HEK293T (cell line): ENCODE measurements around the gene CHAC1.

ENCODE experiments used
- CTCF ChIA-PET: fragments of 350-600 bp; formaldehyde crosslinking; extraction: SDS; loops from one replicate; lab custom pipeline; 2021; ENCODE audit warnings: antibody characterized with exemption, inconsistent platforms; lab: Yijun Ruan, JAX
- POLR2A ChIA-PET: fragments of 350-600 bp; formaldehyde crosslinking; extraction: SDS; loops from one replicate; lab custom pipeline; 2020; ENCODE audit warnings: antibody characterized with exemption, inconsistent platforms; lab: Yijun Ruan, JAX
- DNase-seq: peaks from one replicate; pipeline ENCODE4 v3.0.0; 2012; ENCODE audit warnings: mixed read lengths; ENCODE audit errors: extremely low spot score
- ARNT ChIP-seq: fragments of 450-650 bp; IDR thresholded peaks from 2 replicates; pipeline ENCODE4 v1.6.1; 2017; ENCODE audit warnings: mild to moderate bottlenecking
- BHLHE40 ChIP-seq: fragments of 450-650 bp; IDR thresholded peaks from 2 replicates; pipeline ENCODE4 v1.6.1; 2016; ENCODE audit warnings: mild to moderate bottlenecking, moderate library complexity, borderline replicate concordance
- CTBP1 ChIP-seq: fragments of 450-650 bp; IDR thresholded peaks from 2 replicates; pipeline ENCODE4 v1.6.1; 2016; ENCODE audit warnings: borderline replicate concordance
- ELF4 ChIP-seq: fragments of 450-650 bp; IDR thresholded peaks from 2 replicates; pipeline ENCODE4 v1.6.1; 2017; ENCODE audit warnings: antibody characterized with exemption
- FOXA1 ChIP-seq: fragments of 450-650 bp; IDR thresholded peaks from 2 replicates; pipeline ENCODE4 v1.6.1; 2016; ENCODE audit warnings: mild to moderate bottlenecking
- FOXK2 ChIP-seq: fragments of 450-650 bp; IDR thresholded peaks from 2 replicates; pipeline ENCODE4 v1.6.1; 2016; ENCODE audit warnings: mild to moderate bottlenecking
- FOXM1 ChIP-seq: fragments of 450-650 bp; IDR thresholded peaks from 2 replicates; pipeline ENCODE4 v1.6.1; 2017; ENCODE audit warnings: mild to moderate bottlenecking, borderline replicate concordance
- HDGF ChIP-seq: fragments of 450-650 bp; IDR thresholded peaks from 2 replicates; pipeline ENCODE4 v1.6.1; 2017; ENCODE audit warnings: antibody characterized with exemption, borderline replicate concordance
- L3MBTL2 ChIP-seq: fragments of 450-650 bp; conservative IDR thresholded peaks from 2 replicates; pipeline ENCODE4 v1.6.1; 2016; ENCODE audit warnings: mild to moderate bottlenecking
- LEF1 ChIP-seq: fragments of 450-650 bp; IDR thresholded peaks from 2 replicates; pipeline ENCODE4 v1.6.1; 2017; ENCODE audit warnings: mild to moderate bottlenecking, borderline replicate concordance
- NFRKB ChIP-seq: fragments of 450-650 bp; IDR thresholded peaks from 2 replicates; pipeline ENCODE4 v1.6.1; 2016; ENCODE audit warnings: mild to moderate bottlenecking, moderate library complexity
- PKNOX1 ChIP-seq: fragments of 450-650 bp; IDR thresholded peaks from 2 replicates; pipeline ENCODE4 v1.6.1; 2016
- SP1 ChIP-seq: fragments of 450-650 bp; IDR thresholded peaks from 2 replicates; pipeline ENCODE4 v1.6.1; 2017
- SUZ12 ChIP-seq: fragments of 450-650 bp; IDR thresholded peaks from 2 replicates; pipeline ENCODE4 v1.6.1; 2016; ENCODE audit warnings: mild to moderate bottlenecking
- TARDBP ChIP-seq: fragments of 450-650 bp; IDR thresholded peaks from 2 replicates; pipeline ENCODE4 v1.6.1; 2016
- ZNF384 ChIP-seq: fragments of 450-650 bp; IDR thresholded peaks from 2 replicates; pipeline ENCODE4 v1.6.1; 2016

Gene CHAC1

GRCh38 chr15:40957041-40957555, 3.8 kb downstream of the CHAC1 start:
- no peak for TF ChIP-seq CTBP1
- TF ChIP-seq L3MBTL2, result no peak
- TF ChIP-seq NFRKB, result no peak
- no peak for TF ChIP-seq SUZ12
- no peak for TF ChIP-seq PKNOX1
- TF ChIP-seq FOXM1, result no peak
- TF ChIP-seq HDGF, result no peak
- no peak for TF ChIP-seq LEF1
- TF ChIP-seq ELF4, result no peak
- TF ChIP-seq ARNT, result no peak
- TF ChIP-seq TARDBP, result no peak
- TF ChIP-seq ZNF384, result no peak
- TF ChIP-seq FOXK2, result no peak
- TF ChIP-seq SP1, result no peak
- no peak for TF ChIP-seq FOXA1
- TF ChIP-seq BHLHE40, result no peak
- CTCF ChIA-PET, result interaction anchor here (1.0 kb wide), 1 partner anchor 16 kb away, joined by 3 read pairs; no protein-coding TSS in a partner anchor
- DNase-seq, result no peak
- POLR2A ChIA-PET, result interaction anchor here (0.9 to 9.1 kb wide), 9 partner anchors 11 to 375 kb away, joined by 3 to 146 read pairs (median 4); partner anchors contain the start of gene OIP5

GRCh38 chr15:40957581-40958051, 4.3 kb downstream of the CHAC1 start:
- TF ChIP-seq ELF4 (no peak), TARDBP (no peak), CTBP1 (no peak), SUZ12 (no peak), ARNT (no peak)
- POLR2A ChIA-PET, result interaction anchor here (1.0 to 9.1 kb wide), 7 partner anchors 11 to 158 kb away, joined by 3 to 146 read pairs (median 4); no protein-coding TSS in a partner anchor
- DNase-seq, result no peak
- CTCF ChIA-PET, result interaction anchor here (1.0 kb wide), 2 partner anchors 16 kb away, joined by 3 read pairs; no protein-coding TSS in a partner anchor

GRCh38 chr15:40958146-40958545, 4.9 kb downstream of the CHAC1 start:
- no peak for DNase-seq
- POLR2A ChIA-PET, result interaction anchor here (1.0 to 9.1 kb wide), 4 partner anchors 10 to 157 kb away, joined by 3 to 146 read pairs (median 5); no protein-coding TSS in a partner anchor
- no peak for TF ChIP-seq LEF1
- TF ChIP-seq ZNF384, result no peak
- TF ChIP-seq SUZ12, result no peak
- no peak for TF ChIP-seq FOXK2
- TF ChIP-seq ARNT, result no peak
- TF ChIP-seq NFRKB, result no peak
- no peak for TF ChIP-seq FOXM1
- TF ChIP-seq HDGF, result no peak
- no peak for TF ChIP-seq ELF4
- TF ChIP-seq L3MBTL2, result no peak
- TF ChIP-seq FOXA1, result no peak
- no peak for TF ChIP-seq SP1
- TF ChIP-seq CTBP1, result no peak
- no peak for TF ChIP-seq BHLHE40
- TF ChIP-seq TARDBP, result no peak
- no peak for TF ChIP-seq PKNOX1
- CTCF ChIA-PET, result interaction anchor here (1.0 kb wide), 1 partner anchor 16 kb away, joined by 3 read pairs; no protein-coding TSS in a partner anchor

GRCh38 chr15:40958723-40959122, 5.5 kb downstream of the CHAC1 start:
- POLR2A ChIA-PET, result interaction anchor here (1.1 to 9.1 kb wide), 2 partner anchors 17 to 157 kb away, joined by 3 to 146 read pairs; no protein-coding TSS in a partner anchor
- TF ChIP-seq LEF1 (no peak), FOXK2 (no peak), ARNT (no peak), L3MBTL2 (no peak), FOXA1 (no peak), CTBP1 (no peak), PKNOX1 (no peak), HDGF (no peak), FOXM1 (no peak), SP1 (no peak), NFRKB (no peak), SUZ12 (no peak), BHLHE40 (no peak), TARDBP (no peak)
- DNase-seq, result no peak
- CTCF ChIA-PET, result interaction anchor here (1.0 kb wide), 1 partner anchor 17 kb away, joined by 3 read pairs; no protein-coding TSS in a partner anchor

- ChIA-PET POLR2A (no interaction called here), CTCF (no interaction called here)
- DNase-seq, result no peak
- no peak for TF ChIP-seq PKNOX1
- TF ChIP-seq LEF1, result no peak
- TF ChIP-seq L3MBTL2, result no peak
- no peak for TF ChIP-seq SUZ12
- no peak for TF ChIP-seq CTBP1
- TF ChIP-seq HDGF, result no peak
- no peak for TF ChIP-seq SP1
- TF ChIP-seq NFRKB, result no peak
- TF ChIP-seq FOXM1, result no peak
- no peak for TF ChIP-seq ARNT
- no peak for TF ChIP-seq TARDBP
Measured at GRCh38 chr15:40959331-40960141, 6.3 kb downstream of the CHAC1 start.
